ENCODE measurements around the gene DHRS9. TPM values are rescaled to one million over a fixed set of nuclear protein-coding genes. Genes with fewer than 3 reads are reported as not detected.

The DHRS9 gene
- total and polyA plus RNA-seq, 3 donors from 2014 or later, result 2.3 to 16.5 (median 2.4) TPM

DNA sequence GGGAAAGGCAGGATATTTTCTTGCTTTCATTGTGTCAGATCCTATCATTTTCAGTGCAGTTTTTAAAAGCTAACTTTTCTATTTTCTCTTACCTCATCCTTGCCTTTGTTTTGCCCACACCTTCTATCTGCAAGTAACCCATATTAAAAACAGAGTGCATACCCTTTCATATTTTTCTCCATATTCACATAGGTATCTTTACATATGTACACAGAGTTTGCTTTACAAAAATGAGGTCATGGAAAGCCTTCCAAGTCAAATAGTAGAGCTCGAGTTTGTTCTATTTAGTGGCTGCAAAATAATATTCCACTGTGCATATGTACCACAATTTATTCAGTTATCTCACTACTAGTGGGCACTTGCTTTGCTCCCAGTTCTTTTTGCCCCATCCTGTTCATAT lies 3.9 kb upstream of the DHRS9 start:
- Histone ChIP-seq H3K27ac (no peak overlapping the region), H3K4me1 (no peaks in the 10 kb centered on the region), H3K4me3 (no peak overlapping the region), H3K9me3 (no peaks in the 10 kb centered on the region), H3K36me3 (ENCODE audit: low read depth, missing control alignments) (no peaks in the 10 kb centered on the region), H3K27me3 (no peaks in the 10 kb centered on the region)
- DNase-seq, result no peak
- TF ChIP-seq, protein P1, sequence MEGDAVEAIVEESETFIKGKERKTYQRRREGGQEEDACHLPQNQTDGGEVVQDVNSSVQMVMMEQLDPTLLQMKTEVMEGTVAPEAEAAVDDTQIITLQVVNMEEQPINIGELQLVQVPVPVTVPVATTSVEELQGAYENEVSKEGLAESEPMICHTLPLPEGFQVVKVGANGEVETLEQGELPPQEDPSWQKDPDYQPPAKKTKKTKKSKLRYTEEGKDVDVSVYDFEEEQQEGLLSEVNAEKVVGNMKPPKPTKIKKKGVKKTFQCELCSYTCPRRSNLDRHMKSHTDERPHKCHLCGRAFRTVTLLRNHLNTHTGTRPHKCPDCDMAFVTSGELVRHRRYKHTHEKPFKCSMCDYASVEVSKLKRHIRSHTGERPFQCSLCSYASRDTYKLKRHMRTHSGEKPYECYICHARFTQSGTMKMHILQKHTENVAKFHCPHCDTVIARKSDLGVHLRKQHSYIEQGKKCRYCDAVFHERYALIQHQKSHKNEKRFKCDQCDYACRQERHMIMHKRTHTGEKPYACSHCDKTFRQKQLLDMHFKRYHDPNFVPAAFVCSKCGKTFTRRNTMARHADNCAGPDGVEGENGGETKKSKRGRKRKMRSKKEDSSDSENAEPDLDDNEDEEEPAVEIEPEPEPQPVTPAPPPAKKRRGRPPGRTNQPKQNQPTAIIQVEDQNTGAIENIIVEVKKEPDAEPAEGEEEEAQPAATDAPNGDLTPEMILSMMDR (IDR thresholded peaks at IDR 0.05), result no peak
- no peak for TF ChIP-seq POLR2A (IDR thresholded peaks at IDR 0.05)
- intact Hi-C loops (cut with DNase I; ENCODE audit: low total_unique reads), result no loop called here
- 70 to 72% methylated on average over 1 of the region's 1 CpG for WGBS, 2 donors

DNA sequence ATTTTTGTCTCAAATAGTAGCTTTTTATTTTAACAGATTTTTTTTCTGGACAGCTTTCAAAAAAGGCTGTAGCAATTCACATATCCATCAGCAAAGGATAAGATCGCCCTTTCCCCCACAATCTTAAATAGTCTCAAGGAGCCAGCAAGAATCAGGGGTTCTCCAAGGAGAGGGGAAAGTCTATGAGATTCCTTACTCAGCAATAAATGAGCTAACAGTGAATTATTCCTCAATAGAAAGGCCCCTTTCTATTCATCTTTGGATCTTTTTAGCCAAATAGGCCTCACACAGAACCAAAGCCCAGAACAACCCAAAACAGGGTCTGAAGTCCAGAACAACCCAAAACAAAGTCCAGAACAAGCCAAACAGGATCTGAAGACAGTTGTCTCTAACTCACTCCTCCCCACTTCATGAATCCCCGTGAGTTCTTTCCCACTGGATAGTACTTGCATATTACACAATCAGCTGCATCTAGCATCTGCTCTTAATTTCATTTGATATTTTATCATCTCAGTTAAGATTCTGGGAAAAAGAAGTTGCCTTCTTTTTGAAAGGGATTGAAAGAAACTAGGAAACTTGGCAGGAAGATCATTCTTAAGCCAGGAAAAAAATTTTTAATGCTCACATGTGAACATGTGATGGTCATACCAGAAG lies 3.4 kb upstream of the DHRS9 start:
- no peaks in the 10 kb centered on the region for H3K27me3 ChIP-seq
- H3K4me1 ChIP-seq, result no peaks in the 10 kb centered on the region
- H3K4me3 ChIP-seq, result no peak overlapping the region
- no peaks in the 10 kb centered on the region for H3K36me3 ChIP-seq (ENCODE audit: low read depth, missing control alignments)
- DNase-seq, result no peak
- intact Hi-C loops (cut with DNase I; ENCODE audit: low total_unique reads), result no loop called here
- WGBS, 2 donors, result 76 to 80% methylated on average over 2 of the region's 2 CpGs
- H3K27ac ChIP-seq, result no peak overlapping the region
- TF ChIP-seq POLR2A (IDR thresholded peaks at IDR 0.05), result no peak
- TF ChIP-seq, protein P1 (IDR thresholded peaks at IDR 0.05), result no peak
- H3K9me3 ChIP-seq, result no peaks in the 10 kb centered on the region

DNA sequence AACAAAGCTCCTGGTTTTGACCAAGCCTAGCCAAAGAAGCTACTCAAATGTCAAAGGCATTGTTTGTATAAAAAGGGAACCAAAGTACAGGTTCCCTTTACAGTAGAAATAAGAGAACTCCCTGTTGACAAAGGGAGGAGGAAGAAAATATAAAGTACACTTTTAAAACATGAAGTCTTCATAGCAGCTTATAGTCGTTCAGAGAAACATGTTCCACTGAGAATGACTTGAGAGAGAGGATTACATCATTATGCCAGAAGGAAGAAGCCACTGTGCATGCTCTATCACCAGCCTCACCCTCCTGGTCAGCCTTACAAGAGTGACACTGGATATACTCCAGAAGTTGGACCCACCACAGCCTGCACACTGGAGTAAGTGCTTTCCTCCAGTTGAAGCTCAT lies 2.5 kb upstream of the DHRS9 start:
- DNase-seq, result no peak
- intact Hi-C loops (cut with DNase I; ENCODE audit: low total_unique reads), result no loop called here
- H3K9me3 ChIP-seq, result no peaks in the 10 kb centered on the region
- no peak for TF ChIP-seq POLR2A (IDR thresholded peaks at IDR 0.05)
- TF ChIP-seq, protein P1 (IDR thresholded peaks at IDR 0.05), result no peak
- no peaks in the 10 kb centered on the region for H3K4me1 ChIP-seq
- no peaks in the 10 kb centered on the region for H3K27me3 ChIP-seq
- no peaks in the 10 kb centered on the region for H3K36me3 ChIP-seq (ENCODE audit: low read depth, missing control alignments)
- 67 to 86% methylated on average over 1 of the region's 1 CpG for WGBS, 2 donors
- no peak overlapping the region for H3K27ac ChIP-seq
- no peak overlapping the region for H3K4me3 ChIP-seq

DNA sequence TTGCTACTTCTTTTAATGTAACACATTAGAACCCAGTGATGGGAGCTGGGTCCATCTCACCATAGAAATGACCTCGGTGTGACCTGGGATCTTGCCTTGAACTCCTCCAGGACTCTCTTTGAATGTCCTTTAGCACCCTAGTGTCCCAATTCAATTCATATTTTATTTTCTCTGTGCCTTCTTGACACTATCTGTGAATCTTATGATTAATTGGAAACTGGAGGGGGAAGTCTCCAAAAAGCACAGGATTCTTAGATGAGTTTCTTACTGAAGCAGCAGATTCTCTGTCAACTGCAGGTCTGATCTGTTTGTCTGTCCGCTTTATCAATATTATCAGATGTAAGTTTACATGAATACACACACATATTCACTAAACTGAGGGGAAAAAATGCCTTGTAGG lies 470 bp downstream of the DHRS9 start:
- WGBS, 2 donors, result 90 to 92% methylated on average over 2 of the region's 2 CpGs
- Histone ChIP-seq H3K4me3 (no peak overlapping the region), H3K36me3 (ENCODE audit: low read depth, missing control alignments) (no peaks in the 10 kb centered on the region), H3K27me3 (no peaks in the 10 kb centered on the region), H3K9me3 (no peaks in the 10 kb centered on the region), H3K4me1 (no peaks in the 10 kb centered on the region), H3K27ac (no peak overlapping the region)
- TF ChIP-seq, protein P1 (IDR thresholded peaks at IDR 0.05), result no peak
- TF ChIP-seq POLR2A (IDR thresholded peaks at IDR 0.05), result no peak
- no peak for DNase-seq
- intact Hi-C loops (cut with DNase I; ENCODE audit: low total_unique reads), result no loop called here

DNA sequence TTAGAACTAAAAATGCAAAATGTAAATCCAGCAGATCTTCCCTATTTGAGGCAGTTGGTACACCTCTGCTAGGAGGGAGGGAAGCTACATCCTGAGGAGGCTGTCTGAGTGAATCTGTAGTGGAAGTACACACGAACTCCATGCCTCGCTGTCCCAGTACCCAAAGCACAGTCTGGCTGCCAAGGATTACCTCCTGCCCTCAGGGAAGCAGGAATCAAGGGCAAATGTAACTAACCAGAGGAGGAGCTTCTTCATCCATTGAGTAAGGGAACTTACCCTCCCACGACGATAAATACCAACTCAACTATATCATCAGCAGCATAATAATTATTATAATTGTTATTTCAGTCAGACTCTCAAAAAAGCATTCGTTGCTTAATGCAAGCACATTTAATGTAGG lies 2.1 kb downstream of the DHRS9 start:
- TF ChIP-seq, protein P1 (IDR thresholded peaks at IDR 0.05), result no peak
- no peak for TF ChIP-seq POLR2A (IDR thresholded peaks at IDR 0.05)
- 80 to 83% methylated on average over 5 of the region's 5 CpGs for WGBS, 2 donors
- DNase-seq, result no peak
- intact Hi-C loops (cut with DNase I; ENCODE audit: low total_unique reads), result no loop called here
- Histone ChIP-seq H3K4me3 (no peak overlapping the region), H3K36me3 (ENCODE audit: low read depth, missing control alignments) (no peaks in the 10 kb centered on the region), H3K27me3 (no peaks in the 10 kb centered on the region), H3K27ac (no peak overlapping the region), H3K4me1 (no peaks in the 10 kb centered on the region), H3K9me3 (no peaks in the 10 kb centered on the region)

Measured in testis (tissue), 3 donors.